HEK293 (cell line): ENCODE measurements around the gene ERO1B.

Experiments used
- BCL11A ChIP-seq: fragments of 450-650 bp; formaldehyde crosslinking; IDR thresholded peaks from 2 replicates; pipeline ENCODE4 v1.5.1; 2016; ENCODE audit warnings: low read depth, missing biosample characterization, missing genetic modification characterization
- KLF10 ChIP-seq: fragments of 450-650 bp; IDR thresholded peaks from 2 replicates; pipeline ENCODE4 v1.5.1; 2018; ENCODE audit warnings: missing biosample characterization, mild to moderate bottlenecking, missing genetic modification characterization
- SP3 ChIP-seq: fragments of 450-650 bp; formaldehyde crosslinking; IDR thresholded peaks from 2 replicates; pipeline ENCODE4 v1.5.1; 2016; ENCODE audit warnings: missing biosample characterization, missing genetic modification characterization
- YY2 ChIP-seq: fragments of 450-650 bp; formaldehyde crosslinking; IDR thresholded peaks from 2 replicates; pipeline ENCODE4 v1.5.1; 2016; ENCODE audit warnings: missing biosample characterization, missing genetic modification characterization
- ZBTB20 ChIP-seq: fragments of 450-650 bp; formaldehyde crosslinking; IDR thresholded peaks from 2 replicates; pipeline ENCODE4 v1.5.1; 2016; ENCODE audit warnings: missing biosample characterization, missing genetic modification characterization
- ZFP69B ChIP-seq: fragments of 450-650 bp; formaldehyde crosslinking; IDR thresholded peaks from 2 replicates; pipeline ENCODE4 v1.5.1; 2016; ENCODE audit warnings: missing biosample characterization, missing genetic modification characterization
- ZNF10 ChIP-seq: fragments of 450-650 bp; formaldehyde crosslinking; IDR thresholded peaks from 2 replicates; pipeline ENCODE4 v1.5.1; 2017; ENCODE audit warnings: missing biosample characterization, missing genetic modification characterization
- ZNF184 ChIP-seq: fragments of 450-650 bp; IDR thresholded peaks from 2 replicates; pipeline ENCODE4 v1.5.1; 2018; ENCODE audit warnings: missing biosample characterization, mild to moderate bottlenecking, missing genetic modification characterization
- ZNF248 ChIP-seq: fragments of 450-650 bp; formaldehyde crosslinking; IDR thresholded peaks from 2 replicates; pipeline ENCODE4 v1.5.1; 2017; ENCODE audit warnings: missing biosample characterization, missing genetic modification characterization
- ZNF335 ChIP-seq: fragments of 450-650 bp; formaldehyde crosslinking; conservative IDR thresholded peaks from 2 replicates; pipeline ENCODE4 v1.5.1; 2016; ENCODE audit warnings: missing biosample characterization, missing genetic modification characterization
- ZNF366 ChIP-seq: fragments of 450-650 bp; formaldehyde crosslinking; conservative IDR thresholded peaks from 2 replicates; pipeline ENCODE4 v1.5.1; 2016; ENCODE audit warnings: missing biosample characterization, missing genetic modification characterization
- ZNF391 ChIP-seq: fragments of 450-650 bp; formaldehyde crosslinking; IDR thresholded peaks from 2 replicates; pipeline ENCODE4 v1.5.1; 2016; ENCODE audit warnings: low read depth, missing biosample characterization, missing genetic modification characterization, borderline replicate concordance
- ZNF514 ChIP-seq: fragments of 450-650 bp; formaldehyde crosslinking; IDR thresholded peaks from 2 replicates; pipeline ENCODE4 v1.5.1; 2016; ENCODE audit warnings: missing biosample characterization, missing genetic modification characterization
- ZNF529 ChIP-seq: fragments of 450-650 bp; formaldehyde crosslinking; IDR thresholded peaks from 2 replicates; pipeline ENCODE4 v1.5.1; 2017; ENCODE audit warnings: missing genetic modification characterization, missing biosample characterization; ENCODE audit not compliant: insufficient replicate concordance
- ZNF626 ChIP-seq: fragments of 450-650 bp; sonication (Bioruptor Pico); formaldehyde crosslinking; IDR thresholded peaks from 2 replicates; pipeline ENCODE4 v1.5.1; 2018; ENCODE audit warnings: missing biosample characterization, missing genetic modification characterization, inconsistent platforms
- ZNF629 ChIP-seq: fragments of 450-650 bp; formaldehyde crosslinking; IDR thresholded peaks from 2 replicates; pipeline ENCODE4 v1.5.1; 2017; ENCODE audit warnings: missing biosample characterization, missing genetic modification characterization
- ZNF660 ChIP-seq: fragments of 450-650 bp; IDR thresholded peaks from 2 replicates; pipeline ENCODE4 v1.5.1; 2018; ENCODE audit warnings: missing biosample characterization, mild to moderate bottlenecking, missing genetic modification characterization
- ZNF777 ChIP-seq: fragments of 450-650 bp; formaldehyde crosslinking; IDR thresholded peaks from 2 replicates; pipeline ENCODE4 v1.5.1; 2017; ENCODE audit warnings: missing biosample characterization, missing genetic modification characterization, borderline replicate concordance
- ZNF792 ChIP-seq: fragments of 450-650 bp; formaldehyde crosslinking; IDR thresholded peaks from 2 replicates; pipeline ENCODE4 v1.5.1; 2016; ENCODE audit warnings: missing biosample characterization, missing genetic modification characterization
- TF ChIP-seq, protein P1 (sequence below): fragments of 450-650 bp; formaldehyde crosslinking; IDR thresholded peaks from 2 replicates; pipeline ENCODE4 v1.5.1; 2017; ENCODE audit warnings: missing biosample characterization, mild to moderate bottlenecking, missing genetic modification characterization, moderate library complexity
- TF ChIP-seq, protein P2 (sequence below): fragments of 450-650 bp; formaldehyde crosslinking; IDR thresholded peaks from 2 replicates; pipeline ENCODE4 v1.5.1; 2016; ENCODE audit warnings: missing biosample characterization, missing genetic modification characterization
- TF ChIP-seq, protein P3 (sequence below): fragments of 450-650 bp; formaldehyde crosslinking; IDR thresholded peaks from 2 replicates; pipeline ENCODE4 v1.5.1; 2016; ENCODE audit warnings: missing biosample characterization, missing genetic modification characterization
- TF ChIP-seq, protein P4 (sequence below): fragments of 450-650 bp; formaldehyde crosslinking; IDR thresholded peaks from 2 replicates; pipeline ENCODE4 v1.5.1; 2016; ENCODE audit warnings: missing biosample characterization, missing genetic modification characterization
- TF ChIP-seq, protein P5 (sequence below): fragments of 450-650 bp; formaldehyde crosslinking; IDR thresholded peaks from 2 replicates; pipeline ENCODE4 v1.5.1; 2016; ENCODE audit warnings: missing biosample characterization, missing genetic modification characterization, low read depth
- TF ChIP-seq, protein P6 (sequence below): fragments of 450-650 bp; formaldehyde crosslinking; IDR thresholded peaks from 2 replicates; pipeline ENCODE4 v1.5.1; 2016; ENCODE audit warnings: missing biosample characterization, missing genetic modification characterization

Gene ERO1B

DNA sequence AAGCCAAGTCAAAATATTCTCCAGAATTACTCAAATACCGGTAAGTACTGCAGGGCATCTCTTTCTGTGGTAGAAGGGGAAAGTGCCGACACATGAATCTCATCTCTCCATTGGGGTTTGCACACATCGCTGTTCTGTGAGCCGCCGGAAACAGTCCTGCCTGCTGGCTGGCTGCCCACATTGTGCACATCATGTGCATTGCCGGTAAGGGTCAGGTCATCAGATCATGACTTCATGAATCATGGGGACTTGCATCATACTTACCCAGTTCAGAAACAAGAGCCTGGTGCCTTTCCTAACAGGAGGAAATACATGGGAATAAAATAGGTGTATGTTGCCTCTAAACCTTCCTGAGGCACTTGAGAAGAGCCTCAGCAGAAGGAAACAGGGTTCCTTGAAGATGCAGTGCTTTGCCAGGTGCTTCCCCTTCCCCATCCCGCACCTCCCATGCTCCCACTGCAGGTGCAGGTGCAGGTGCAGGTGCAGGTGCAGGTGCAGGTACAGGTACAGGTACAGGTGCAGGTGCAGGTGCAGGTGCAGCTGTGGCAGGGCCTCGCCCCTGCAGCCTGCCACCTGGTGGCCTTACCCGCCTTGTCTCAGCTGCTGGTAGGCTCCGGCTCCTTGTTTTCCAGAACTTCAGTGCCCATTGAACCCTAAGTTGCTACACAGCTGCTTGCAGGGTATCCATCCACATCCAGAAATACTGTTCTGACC is 112.9 kb downstream of the ERO1B start (continued):
- TF ChIP-seq ZNF391 (tag by site-specific recombination) (no peak), ZNF792 (tag by site-specific recombination) (no peak), YY2 (tag by site-specific recombination) (no peak), ZNF529 (tag by site-specific recombination) (no peak), ZBTB20 (tag by site-specific recombination) (no peak), ZNF335 (no peak), SP3 (no peak), ZNF184 (tag by site-specific recombination) (0 out of 2 replicates have a peak, but pooled peaks have one; percentile 59), ZNF626 (tag by site-specific recombination) (no peak), ZNF514 (no peak), KLF10 (no peak), ZNF777 (tag by site-specific recombination) (no peak), BCL11A (tag by site-specific recombination) (no peak), ZFP69B (0 out of 2 replicates have a peak, but pooled peaks have one; percentile 31), ZNF660 (no peak; the same call in none of the 2 replicates), ZNF629 (tag by site-specific recombination) (peak; percentile 61), ZNF10 (tag by site-specific recombination) (no peak), ZNF248 (tag by site-specific recombination) (no peak), ZNF366 (tag by site-specific recombination) (peak; percentile 34)
- TF ChIP-seq, protein P1, sequence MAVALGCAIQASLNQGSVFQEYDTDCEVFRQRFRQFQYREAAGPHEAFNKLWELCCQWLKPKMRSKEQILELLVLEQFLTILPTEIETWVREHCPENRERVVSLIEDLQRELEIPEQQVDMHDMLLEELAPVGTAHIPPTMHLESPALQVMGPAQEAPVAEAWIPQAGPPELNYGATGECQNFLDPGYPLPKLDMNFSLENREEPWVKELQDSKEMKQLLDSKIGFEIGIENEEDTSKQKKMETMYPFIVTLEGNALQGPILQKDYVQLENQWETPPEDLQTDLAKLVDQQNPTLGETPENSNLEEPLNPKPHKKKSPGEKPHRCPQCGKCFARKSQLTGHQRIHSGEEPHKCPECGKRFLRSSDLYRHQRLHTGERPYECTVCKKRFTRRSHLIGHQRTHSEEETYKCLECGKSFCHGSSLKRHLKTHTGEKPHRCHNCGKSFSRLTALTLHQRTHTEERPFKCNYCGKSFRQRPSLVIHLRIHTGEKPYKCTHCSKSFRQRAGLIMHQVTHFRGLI: no peak
- TF ChIP-seq, protein P2, sequence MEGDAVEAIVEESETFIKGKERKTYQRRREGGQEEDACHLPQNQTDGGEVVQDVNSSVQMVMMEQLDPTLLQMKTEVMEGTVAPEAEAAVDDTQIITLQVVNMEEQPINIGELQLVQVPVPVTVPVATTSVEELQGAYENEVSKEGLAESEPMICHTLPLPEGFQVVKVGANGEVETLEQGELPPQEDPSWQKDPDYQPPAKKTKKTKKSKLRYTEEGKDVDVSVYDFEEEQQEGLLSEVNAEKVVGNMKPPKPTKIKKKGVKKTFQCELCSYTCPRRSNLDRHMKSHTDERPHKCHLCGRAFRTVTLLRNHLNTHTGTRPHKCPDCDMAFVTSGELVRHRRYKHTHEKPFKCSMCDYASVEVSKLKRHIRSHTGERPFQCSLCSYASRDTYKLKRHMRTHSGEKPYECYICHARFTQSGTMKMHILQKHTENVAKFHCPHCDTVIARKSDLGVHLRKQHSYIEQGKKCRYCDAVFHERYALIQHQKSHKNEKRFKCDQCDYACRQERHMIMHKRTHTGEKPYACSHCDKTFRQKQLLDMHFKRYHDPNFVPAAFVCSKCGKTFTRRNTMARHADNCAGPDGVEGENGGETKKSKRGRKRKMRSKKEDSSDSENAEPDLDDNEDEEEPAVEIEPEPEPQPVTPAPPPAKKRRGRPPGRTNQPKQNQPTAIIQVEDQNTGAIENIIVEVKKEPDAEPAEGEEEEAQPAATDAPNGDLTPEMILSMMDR (tag by site-specific recombination): no peak
- TF ChIP-seq, protein P3, sequence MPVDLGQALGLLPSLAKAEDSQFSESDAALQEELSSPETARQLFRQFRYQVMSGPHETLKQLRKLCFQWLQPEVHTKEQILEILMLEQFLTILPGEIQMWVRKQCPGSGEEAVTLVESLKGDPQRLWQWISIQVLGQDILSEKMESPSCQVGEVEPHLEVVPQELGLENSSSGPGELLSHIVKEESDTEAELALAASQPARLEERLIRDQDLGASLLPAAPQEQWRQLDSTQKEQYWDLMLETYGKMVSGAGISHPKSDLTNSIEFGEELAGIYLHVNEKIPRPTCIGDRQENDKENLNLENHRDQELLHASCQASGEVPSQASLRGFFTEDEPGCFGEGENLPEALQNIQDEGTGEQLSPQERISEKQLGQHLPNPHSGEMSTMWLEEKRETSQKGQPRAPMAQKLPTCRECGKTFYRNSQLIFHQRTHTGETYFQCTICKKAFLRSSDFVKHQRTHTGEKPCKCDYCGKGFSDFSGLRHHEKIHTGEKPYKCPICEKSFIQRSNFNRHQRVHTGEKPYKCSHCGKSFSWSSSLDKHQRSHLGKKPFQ (tag by site-specific recombination): no peak
- TF ChIP-seq, protein P4, sequence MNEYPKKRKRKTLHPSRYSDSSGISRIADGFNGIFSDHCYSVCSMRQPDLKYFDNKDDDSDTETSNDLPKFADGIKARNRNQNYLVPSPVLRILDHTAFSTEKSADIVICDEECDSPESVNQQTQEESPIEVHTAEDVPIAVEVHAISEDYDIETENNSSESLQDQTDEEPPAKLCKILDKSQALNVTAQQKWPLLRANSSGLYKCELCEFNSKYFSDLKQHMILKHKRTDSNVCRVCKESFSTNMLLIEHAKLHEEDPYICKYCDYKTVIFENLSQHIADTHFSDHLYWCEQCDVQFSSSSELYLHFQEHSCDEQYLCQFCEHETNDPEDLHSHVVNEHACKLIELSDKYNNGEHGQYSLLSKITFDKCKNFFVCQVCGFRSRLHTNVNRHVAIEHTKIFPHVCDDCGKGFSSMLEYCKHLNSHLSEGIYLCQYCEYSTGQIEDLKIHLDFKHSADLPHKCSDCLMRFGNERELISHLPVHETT: no peak
- TF ChIP-seq, protein P5, sequence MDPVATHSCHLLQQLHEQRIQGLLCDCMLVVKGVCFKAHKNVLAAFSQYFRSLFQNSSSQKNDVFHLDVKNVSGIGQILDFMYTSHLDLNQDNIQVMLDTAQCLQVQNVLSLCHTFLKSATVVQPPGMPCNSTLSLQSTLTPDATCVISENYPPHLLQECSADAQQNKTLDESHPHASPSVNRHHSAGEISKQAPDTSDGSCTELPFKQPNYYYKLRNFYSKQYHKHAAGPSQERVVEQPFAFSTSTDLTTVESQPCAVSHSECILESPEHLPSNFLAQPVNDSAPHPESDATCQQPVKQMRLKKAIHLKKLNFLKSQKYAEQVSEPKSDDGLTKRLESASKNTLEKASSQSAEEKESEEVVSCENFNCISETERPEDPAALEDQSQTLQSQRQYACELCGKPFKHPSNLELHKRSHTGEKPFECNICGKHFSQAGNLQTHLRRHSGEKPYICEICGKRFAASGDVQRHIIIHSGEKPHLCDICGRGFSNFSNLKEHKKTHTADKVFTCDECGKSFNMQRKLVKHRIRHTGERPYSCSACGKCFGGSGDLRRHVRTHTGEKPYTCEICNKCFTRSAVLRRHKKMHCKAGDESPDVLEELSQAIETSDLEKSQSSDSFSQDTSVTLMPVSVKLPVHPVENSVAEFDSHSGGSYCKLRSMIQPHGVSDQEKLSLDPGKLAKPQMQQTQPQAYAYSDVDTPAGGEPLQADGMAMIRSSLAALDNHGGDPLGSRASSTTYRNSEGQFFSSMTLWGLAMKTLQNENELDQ (tag by site-specific recombination): no peak
- TF ChIP-seq, protein P6, sequence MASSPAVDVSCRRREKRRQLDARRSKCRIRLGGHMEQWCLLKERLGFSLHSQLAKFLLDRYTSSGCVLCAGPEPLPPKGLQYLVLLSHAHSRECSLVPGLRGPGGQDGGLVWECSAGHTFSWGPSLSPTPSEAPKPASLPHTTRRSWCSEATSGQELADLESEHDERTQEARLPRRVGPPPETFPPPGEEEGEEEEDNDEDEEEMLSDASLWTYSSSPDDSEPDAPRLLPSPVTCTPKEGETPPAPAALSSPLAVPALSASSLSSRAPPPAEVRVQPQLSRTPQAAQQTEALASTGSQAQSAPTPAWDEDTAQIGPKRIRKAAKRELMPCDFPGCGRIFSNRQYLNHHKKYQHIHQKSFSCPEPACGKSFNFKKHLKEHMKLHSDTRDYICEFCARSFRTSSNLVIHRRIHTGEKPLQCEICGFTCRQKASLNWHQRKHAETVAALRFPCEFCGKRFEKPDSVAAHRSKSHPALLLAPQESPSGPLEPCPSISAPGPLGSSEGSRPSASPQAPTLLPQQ (tag by site-specific recombination): peak; percentile 62; the same call in 1 of the 2 replicates
